Stimulated activated CD4-positive, alpha-beta T cell treated with anti-CD3 and anti-CD28 coated beads, Interleukin-12 subunit alpha, Interleukin-12 subunit beta, amount 100 ng/mL, for 4 hours (primary cell): Measurements from ENCODE around the gene PLA2G4E.

Source experiments
- DNase-seq: peaks from one replicate; pipeline ENCODE4 v3.0.0-alpha.2; 2020

PLA2G4E gene

DNA sequence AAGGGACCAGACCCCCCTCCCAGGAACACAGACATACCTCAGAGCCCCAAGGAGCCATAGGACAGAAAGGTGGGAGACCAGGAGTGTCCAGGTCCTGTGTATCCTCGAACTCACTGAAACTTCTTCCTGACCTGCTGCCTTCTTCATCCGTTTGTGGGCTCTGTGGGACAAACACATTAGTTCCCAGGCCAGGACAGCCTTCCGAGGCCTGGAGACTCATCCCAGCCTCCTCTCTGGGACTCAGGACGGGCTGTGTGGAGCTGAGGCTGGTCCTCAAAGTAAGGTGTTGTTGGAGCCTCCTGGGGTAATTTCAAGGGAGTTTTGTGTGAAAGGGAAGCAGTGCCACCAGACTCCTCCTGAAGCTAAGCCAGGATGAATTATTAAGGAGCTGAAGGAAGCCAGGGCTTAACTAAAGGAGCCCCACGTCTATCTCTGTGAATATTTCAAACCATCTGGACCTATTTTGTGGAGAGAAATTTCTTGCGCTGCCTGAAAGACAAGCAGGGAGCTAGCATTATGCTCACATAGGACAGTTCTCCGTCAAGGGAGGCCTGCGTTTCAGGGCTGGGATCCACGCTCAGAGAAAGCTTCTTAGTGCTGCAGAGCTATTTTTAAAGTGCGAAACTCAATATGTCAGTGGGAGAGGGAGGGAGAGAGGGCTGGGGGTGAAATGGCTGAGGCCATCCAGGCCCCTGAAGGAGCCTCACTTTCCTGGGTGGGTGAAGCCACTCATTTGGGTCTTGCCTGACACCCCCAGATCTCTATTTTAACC, 29.8 kb upstream of the PLA2G4E start:
- DNase-seq: no peak

DNA sequence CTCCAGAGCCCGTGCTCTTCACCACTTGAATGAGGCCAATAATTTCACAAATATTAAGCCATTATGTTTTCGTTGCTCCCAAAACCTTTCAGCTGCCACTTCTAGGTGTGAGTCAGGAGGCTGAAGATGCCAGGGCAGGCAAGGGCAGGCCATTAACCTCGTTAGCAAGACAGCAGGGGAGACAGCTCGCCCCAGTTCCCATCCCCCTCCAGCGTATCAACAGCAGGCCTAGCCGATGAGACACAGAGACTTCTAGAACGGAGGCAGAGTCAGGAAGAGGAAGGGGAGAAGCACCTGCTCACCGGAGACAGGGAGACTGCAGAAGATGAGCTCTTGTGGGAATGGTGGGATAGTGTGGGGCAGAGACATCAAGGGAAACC, 28.0 kb upstream of the PLA2G4E start:
- DNase-seq: no peak

- no peak for DNase-seq
Observed at GRCh38 chr15:42048080-42048820, 27.4 kb upstream of the PLA2G4E start.

- no peak for DNase-seq
Observed at GRCh38 chr15:42046597-42046996, 25.8 kb upstream of the PLA2G4E start.

DNA sequence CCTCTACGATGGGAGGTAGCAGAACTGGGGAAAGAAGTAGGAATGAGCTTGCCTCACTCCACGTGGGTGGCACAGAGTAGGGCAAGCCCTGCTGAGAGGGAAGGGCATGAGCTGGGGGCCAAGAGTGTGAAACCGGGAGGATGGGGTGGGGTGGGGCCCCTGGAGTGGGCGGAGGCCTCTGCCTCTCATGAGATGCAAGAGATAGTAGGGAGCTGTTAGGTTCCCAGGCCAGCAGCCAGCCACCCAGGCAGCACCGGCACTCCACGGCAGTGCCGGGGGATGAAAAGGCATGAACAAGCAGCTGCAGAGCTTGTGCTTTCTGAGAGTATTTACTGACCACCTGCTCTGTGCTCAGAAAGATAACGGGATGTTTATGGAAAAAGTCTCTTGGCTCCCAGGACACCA, 24.4 kb upstream of the PLA2G4E start:
- no peak for DNase-seq

- DNase-seq: no peak
Observed at GRCh38 chr15:42042602-42043400, 22.0 kb upstream of the PLA2G4E start.

GRCh38 chr15:42038401-42038800, 17.6 kb upstream of the PLA2G4E start:
- no peak for DNase-seq

GRCh38 chr15:42037656-42038055, 16.8 kb upstream of the PLA2G4E start:
- no peak for DNase-seq

DNA sequence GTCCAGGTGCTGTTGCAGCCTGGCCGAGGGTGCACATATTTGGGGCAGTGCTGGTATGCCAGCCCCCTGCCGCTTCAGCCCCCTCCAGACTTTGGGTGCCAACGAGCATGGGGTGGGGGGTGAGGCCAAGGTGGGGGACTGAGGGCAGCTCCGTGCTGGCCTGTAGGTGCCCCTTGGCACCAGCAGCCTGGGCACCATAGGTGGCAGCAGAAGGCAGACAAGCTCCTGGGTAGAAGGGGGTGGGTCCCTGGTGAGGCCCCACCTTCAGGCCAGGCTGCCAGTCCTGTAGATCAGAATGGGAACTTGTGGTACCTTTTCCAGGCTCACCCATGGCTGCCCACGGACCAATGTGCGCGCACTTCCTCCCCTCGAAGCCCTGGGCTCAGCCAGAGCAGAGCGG, 16.1 kb upstream of the PLA2G4E start:
- no peak for DNase-seq

GRCh38 chr15:42036112-42036905, 15.5 kb upstream of the PLA2G4E start:
- DNase-seq: no peak

DNA sequence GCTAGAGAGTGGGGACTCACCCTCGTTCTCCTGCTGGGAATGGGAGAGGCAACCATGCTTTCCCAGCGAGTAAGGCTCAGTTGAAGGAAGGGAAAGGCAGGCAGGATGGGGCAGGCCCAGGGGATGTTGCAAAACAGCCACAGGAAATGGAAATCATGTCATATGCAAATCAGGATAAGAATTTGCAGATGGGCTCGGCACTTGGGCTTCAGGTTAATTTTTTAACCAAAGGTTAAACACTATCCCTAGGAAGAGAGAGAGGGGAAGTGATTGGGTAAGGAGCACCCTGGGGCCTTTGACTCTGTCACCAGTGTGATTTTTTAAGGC, 14.6 kb upstream of the PLA2G4E start:
- DNase-seq: no peak

DNA sequence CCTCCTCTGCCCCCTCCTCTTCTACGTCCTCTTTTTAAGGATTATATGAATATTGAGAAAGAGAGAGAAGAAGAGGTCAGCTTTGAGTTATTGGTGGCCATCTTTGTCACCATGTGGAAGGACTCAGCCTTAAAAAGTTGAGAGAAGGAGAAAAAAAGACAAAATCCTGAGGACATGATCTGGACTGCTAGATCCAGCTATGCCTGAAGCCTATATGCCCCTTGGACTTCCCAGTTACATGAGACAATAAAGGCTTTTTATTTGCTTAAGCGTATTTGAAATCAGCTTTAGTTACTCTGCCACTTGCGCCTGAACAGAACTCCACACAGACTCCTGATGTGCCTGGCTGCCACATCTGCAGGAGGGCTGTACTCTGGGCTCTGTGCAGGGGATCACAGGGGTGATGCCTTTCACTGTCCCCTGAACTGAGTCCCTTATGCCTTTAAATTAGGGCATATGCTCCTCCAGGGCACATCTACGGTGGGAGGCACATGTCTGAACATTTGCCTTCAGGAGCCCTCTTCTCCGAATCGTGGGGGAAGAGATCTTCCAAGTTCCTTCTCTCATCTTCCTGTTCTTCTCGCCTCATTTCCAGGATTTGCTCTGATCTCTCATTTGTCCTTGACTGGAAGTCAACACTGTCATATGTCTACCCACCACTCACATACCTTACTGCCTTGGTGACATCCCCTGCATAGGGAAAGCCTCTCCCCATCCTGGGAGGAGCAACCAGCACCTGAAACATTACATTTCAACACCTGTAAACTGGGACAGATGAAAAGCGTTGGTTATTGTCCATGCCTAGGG, 14.0 kb upstream of the PLA2G4E start:
- DNase-seq: no peak

DNA sequence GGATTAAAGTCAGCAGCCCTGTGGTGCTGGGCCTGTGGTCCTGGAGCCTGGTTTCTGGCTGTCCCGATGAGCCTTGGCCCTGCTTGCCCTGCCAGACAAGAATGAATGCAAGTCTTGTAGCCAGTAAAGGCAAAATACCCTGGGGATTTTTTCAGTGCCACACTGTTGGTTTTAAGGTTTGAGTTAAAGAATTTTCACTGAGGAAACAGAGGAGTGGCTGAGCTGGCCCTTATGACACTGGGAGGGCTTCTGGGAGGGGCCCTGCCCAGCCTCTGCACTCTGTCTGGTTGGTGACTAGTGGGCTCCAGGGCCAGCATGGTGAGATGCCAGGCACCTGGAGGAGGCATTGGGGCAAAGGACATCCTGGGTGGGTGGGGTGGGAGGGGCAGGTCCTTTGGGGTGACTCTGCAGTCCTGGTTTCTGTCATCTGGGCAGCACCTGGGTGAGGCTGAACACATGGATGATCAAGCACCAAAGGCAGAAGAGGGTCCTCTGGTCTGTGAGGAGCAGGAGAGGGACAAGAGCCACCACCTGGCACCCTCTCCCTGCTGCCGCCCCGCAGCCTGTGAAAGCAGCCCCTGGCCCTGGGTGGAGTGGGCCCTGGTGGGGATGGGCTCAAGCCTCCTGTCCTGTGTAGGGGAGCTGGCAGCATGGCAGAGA, 12.5 kb upstream of the PLA2G4E start:
- no peak for DNase-seq

DNA sequence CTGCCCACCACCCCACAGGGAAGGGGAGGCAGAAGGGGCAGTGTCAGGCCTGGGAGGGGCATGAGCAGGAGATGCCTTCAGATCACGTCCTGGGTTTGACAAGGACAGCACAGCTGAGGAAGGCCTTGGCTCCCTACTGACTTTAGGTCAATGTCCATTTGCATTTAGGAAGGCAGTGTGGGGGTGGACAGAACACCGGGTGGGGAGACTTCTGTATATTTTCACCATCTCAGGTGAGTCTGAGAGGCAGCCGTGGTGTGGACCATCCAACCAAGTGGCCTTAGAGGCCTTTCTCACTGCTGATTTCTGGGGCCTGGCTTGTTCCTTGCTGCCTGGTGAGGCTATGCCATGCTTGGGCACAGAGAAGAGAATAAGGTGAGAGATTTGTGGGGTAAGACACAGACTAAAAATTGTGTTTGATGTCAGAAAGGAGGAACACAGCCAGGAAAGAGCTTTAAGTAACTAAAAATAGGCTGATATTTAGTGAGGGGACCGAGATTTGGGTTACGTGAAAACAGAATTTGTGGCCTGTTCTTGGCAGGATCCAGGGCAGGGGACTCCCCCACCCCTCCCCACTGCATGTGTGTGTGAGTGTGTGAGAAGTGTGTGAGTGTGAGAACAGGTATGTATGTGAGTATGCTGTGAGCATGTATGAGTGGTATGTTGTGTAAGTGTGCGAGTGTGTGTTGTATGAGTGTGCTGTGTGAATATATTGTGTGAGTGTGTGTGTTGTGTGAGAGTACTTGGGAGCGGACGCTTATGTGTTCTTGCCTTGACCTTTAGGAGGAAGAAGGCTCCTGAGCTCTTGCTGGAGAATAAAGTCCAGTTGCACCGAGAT, 11.8 kb upstream of the PLA2G4E start:
- DNase-seq: no peak

- no peak for DNase-seq
Observed at GRCh38 chr15:42031198-42031915, 10.5 kb upstream of the PLA2G4E start.

GRCh38 chr15:42027521-42027920, 6.7 kb upstream of the PLA2G4E start:
- no peak for DNase-seq

- no peak for DNase-seq
Observed at GRCh38 chr15:42024303-42024702, 3.5 kb upstream of the PLA2G4E start.

DNA sequence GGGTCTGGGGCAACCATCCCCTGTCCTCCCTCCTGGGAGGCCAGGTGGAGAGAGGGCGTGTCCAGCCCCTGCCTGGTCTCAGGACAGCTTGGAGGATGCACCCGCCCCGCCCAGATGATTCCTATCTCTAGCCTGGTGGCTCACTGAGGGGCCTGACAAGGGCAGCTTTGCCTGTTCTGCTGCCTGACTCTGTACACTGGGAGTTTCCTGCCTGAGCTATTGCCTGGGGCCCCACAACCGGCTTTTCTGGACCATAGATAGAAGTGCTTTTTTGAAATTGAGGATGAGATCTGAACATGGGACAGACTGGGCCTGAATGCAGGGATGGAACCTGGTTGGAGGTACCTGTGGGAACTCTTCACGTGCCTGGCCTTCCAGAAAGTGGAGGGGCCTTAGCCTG, 751 bp upstream of the PLA2G4E start:
- DNase-seq: no peak

DNA sequence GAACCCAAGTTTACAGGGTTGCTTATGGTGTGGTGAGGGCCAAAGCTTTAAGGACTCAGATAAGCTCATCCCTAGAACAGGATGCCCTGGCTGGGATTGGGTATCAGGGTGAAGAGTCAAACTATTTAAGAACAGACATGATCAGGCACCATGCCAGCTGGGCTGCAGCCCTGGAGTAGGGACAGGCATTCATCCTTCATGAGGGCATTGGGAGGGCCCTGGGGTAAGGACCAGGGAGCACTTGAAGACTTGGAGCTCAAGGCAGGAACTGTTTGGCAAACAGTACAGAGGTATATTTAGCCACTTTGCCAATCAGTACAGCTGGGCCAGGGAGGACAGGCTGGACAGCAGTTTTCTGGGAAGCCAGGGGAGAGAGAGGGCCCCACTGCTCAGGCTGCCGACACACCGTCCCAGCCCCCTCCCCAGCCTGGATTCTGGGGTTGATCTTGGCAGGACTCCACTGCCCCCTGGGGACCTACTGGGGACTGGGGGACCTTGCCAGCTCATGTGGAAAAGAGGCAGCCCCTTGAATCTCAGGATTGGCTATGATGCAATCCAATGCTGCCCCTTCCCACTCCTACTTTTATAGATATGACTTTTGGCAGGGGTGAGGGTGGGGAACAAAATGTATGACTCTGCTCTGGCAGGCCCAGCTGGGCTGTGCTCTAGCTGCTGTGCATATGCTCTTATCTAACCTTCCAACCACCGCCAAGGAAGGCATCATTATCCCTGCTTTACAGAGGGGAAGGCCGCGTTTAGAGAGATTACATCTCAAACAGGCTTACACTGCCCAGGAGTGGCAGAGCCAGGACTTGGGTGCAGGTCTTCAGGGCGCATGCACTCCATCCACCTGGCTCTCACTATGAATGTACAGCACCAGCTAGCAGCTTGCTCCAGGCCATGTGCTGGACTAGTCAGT, 2.3 kb downstream of the PLA2G4E start:
- no peak for DNase-seq
